Transverse colon (tissue), 4 donors: Measurements from ENCODE around the gene PALLD. TPM values are rescaled to one million over a fixed set of nuclear protein-coding genes. Genes with fewer than 3 reads are reported as not detected.
A peak's percentile ranks its signal among the peaks of the same experiment; 100 is the strongest.
"Not testable (repeated sequence)": the region's sequence is repeated elsewhere in the genome, so short reads cannot be mapped to it uniquely, and the experiment has no call there.

Source experiments
- DNase-seq: peaks from one replicate; pipeline ENCODE4 v3.0.0-alpha.2; 2019
- H3K27ac ChIP-seq, 4 donors: fragments of 200-600 bp; sonication (generic); 2 replicates each; pipeline ENCODE4 v1.5.1; 2016 to 2018; ENCODE audit warnings: inconsistent platforms in 4 of 4
- H3K27me3 ChIP-seq: fragments of 200-600 bp; sonication (generic); 2 replicates; pipeline ENCODE4 v1.5.1; 2017; ENCODE audit warnings: inconsistent platforms
- H3K36me3 ChIP-seq, 4 donors: fragments of 200-600 bp; sonication (generic); 2 replicates each; pipeline ENCODE4 v1.5.1; 2017 to 2019; ENCODE audit warnings: inconsistent platforms in 4 of 4
- H3K4me1 ChIP-seq, 4 donors: fragments of 200-600 bp; sonication (generic); 2 replicates each; pipeline ENCODE4 v1.5.1; 2017 to 2020; ENCODE audit warnings: inconsistent platforms in 4 of 4
- H3K4me3 ChIP-seq, 4 donors: fragments of 200-600 bp; sonication (generic); 1 replicate in 1 of 4; 2 replicates in 3 of 4; pipeline versions ENCODE4 v1.5.1 to v1.6.1; 2017 to 2019; ENCODE audit warnings: inconsistent platforms in 4 of 4
- H3K9me3 ChIP-seq, 2 donors: fragments of 200-600 bp; sonication (generic); 2 replicates each; pipeline ENCODE4 v1.5.1; 2017 to 2019; ENCODE audit warnings: inconsistent platforms in 2 of 2
- EP300 ChIP-seq: sonication (generic); formaldehyde crosslinking; IDR thresholded peaks from one replicate; pipeline ENCODE4 v1.6.1; 2017; ENCODE audit warnings: antibody characterized with exemption, low read depth
- POLR2A ChIP-seq: fragments of 450-650 bp; IDR thresholded peaks from one replicate; pipeline ENCODE4 v1.6.1; 2016; ENCODE audit warnings: antibody characterized with exemption, mild to moderate bottlenecking, moderate library complexity
- POLR2AphosphoS5 ChIP-seq, 3 donors: sonication (generic); formaldehyde crosslinking; IDR thresholded peaks; one replicate each; pipeline ENCODE4 v1.6.1; 2016; ENCODE audit warnings: antibody characterized with exemption in 3 of 3
- WGBS, 2 donors: methylation state at CpG; one replicate each; pipeline ENCODE4 v1.1.5; 2018; ENCODE audit warnings: low coverage in 1 of 2; 5-methylcytosine and 5-hydroxymethylcytosine counted together
- in situ Hi-C, 4 donors: fragments of 200-750 bp; cut with MboI; loops; one replicate each; pipeline versions ENCODE4 v1.15.0 to v1.15.1; 2017; ENCODE audit warnings: low sequenced_read_pairs in 3 of 4, low pct_ligation_motif_present in 1 of 4, low pct_unique_long_range_greater_than_20kb in 1 of 4
- intact Hi-C: fragments of 100-400 bp; cut with DNase I; formaldehyde crosslinking; loops from one replicate; pipeline ENCODE4 v1.15.1; 2023; ENCODE audit warnings: low total_unique reads
- total RNA-seq, 4 donors: library from RNA; depleted of rRNA; stranded (reverse); fragments of >200 nt; gene quantifications; one replicate each; pipeline ENCODE4 v1.1.0, GENCODE V29; 2016
- TF ChIP-seq, protein P1 (sequence below), 5 experiments: fragments of 200-600 bp in 3 of 5; fragments of 450-650 bp in 2 of 5; sonication (generic) in 3 of 5; IDR thresholded peaks; 1 replicate in 2 of 5; 2 replicates in 3 of 5; pipeline ENCODE4 v1.5.1; 2016 to 2017; ENCODE audit warnings: antibody characterized with exemption in 5 of 5, inconsistent platforms in 3 of 5, mild to moderate bottlenecking in 2 of 5, moderate library complexity in 1 of 5

The PALLD gene
- total RNA-seq, 4 donors from 2014 or later, result 230 to 309 (median 278) TPM

GRCh38 chr4:168933423-168933822, 436.6 kb downstream of the PALLD start:
- TF ChIP-seq POLR2A (no peak), EP300 (no peak), POLR2AphosphoS5 (IDR thresholded peaks at IDR 0.05) (no peak)
- TF ChIP-seq, protein P1, sequence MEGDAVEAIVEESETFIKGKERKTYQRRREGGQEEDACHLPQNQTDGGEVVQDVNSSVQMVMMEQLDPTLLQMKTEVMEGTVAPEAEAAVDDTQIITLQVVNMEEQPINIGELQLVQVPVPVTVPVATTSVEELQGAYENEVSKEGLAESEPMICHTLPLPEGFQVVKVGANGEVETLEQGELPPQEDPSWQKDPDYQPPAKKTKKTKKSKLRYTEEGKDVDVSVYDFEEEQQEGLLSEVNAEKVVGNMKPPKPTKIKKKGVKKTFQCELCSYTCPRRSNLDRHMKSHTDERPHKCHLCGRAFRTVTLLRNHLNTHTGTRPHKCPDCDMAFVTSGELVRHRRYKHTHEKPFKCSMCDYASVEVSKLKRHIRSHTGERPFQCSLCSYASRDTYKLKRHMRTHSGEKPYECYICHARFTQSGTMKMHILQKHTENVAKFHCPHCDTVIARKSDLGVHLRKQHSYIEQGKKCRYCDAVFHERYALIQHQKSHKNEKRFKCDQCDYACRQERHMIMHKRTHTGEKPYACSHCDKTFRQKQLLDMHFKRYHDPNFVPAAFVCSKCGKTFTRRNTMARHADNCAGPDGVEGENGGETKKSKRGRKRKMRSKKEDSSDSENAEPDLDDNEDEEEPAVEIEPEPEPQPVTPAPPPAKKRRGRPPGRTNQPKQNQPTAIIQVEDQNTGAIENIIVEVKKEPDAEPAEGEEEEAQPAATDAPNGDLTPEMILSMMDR (IDR thresholded peaks at IDR 0.05), result no peak
- no peaks in the 10 kb centered on the region for H3K27me3 ChIP-seq
- H3K4me1 ChIP-seq, result no peaks in the 10 kb centered on the region
- intact Hi-C loops (loop anchor here (1.0 kb wide), 1 partner anchor 34 kb away; no protein-coding TSS in a partner anchor), in situ Hi-C loops (loop anchor here in 1 of 4 donors (25.0 kb wide), 1 partner anchor 554 kb away; no protein-coding TSS in a partner anchor)
- H3K9me3 ChIP-seq, result peaks cover 15 to 16% of the 10 kb centered on the region in 2 donors
- no peak overlapping the region for H3K27ac ChIP-seq
- H3K4me3 ChIP-seq, result no peak overlapping the region
- no peak for DNase-seq
- H3K36me3 ChIP-seq, result peaks cover 0 to 5% (median 0%) of the 10 kb centered on the region in 4 donors

DNA sequence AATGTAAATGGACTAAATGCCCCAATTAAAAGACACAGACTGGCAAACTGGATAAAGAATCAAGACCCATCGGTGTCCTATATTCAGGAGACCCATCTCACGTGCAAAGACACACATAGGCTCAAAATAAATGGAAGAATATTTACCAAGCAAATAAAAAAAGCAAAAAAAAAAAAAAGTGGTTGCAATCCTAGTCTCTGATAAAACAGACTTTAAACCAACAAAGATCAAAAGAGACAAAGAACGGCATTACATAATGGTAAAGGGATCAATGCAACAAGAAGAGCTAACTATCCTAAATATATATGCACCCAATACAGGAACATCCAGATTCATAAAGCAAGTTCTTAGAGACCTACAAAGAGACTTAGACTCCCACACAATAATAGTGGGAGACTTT, 440.6 kb downstream of the PALLD start:
- H3K27me3 ChIP-seq, H3K4me3 ChIP-seq, intact Hi-C loops, DNase-seq, H3K36me3 ChIP-seq, H3K27ac ChIP-seq, H3K4me1 ChIP-seq: not testable (repeated sequence)
- WGBS, 2 donors, result 95 to 96% methylated on average over 3 of the region's 3 CpGs
- in situ Hi-C loops, result loop anchor here in 1 of 4 donors (25.0 kb wide), 1 partner anchor 550 kb away; no protein-coding TSS in a partner anchor
- peaks cover 4 to 18% of the 10 kb centered on the region in 2 donors for H3K9me3 ChIP-seq

- in situ Hi-C loops, result loop anchor here in 1 of 4 donors (25.0 kb wide), 1 partner anchor 544 kb away; no protein-coding TSS in a partner anchor
These were observed 446.1 kb downstream of the PALLD start for GRCh38 chr4:168942985-168943384.

GRCh38 chr4:168945291-168945690, 448.4 kb downstream of the PALLD start:
- no peaks in the 10 kb centered on the region for H3K27me3 ChIP-seq
- TF ChIP-seq, protein P1 (IDR thresholded peaks at IDR 0.05), result no peak
- no peak for TF ChIP-seq POLR2A
- no peak for TF ChIP-seq POLR2AphosphoS5 (IDR thresholded peaks at IDR 0.05)
- TF ChIP-seq EP300, result no peak
- in situ Hi-C loops (loop anchor here in 1 of 4 donors (25.0 kb wide), 1 partner anchor 542 kb away; no protein-coding TSS in a partner anchor), intact Hi-C loops (no loop called here)
- WGBS, 2 donors, result 43 to 84% methylated on average over 1 to 2 of the region's 2 CpGs
- no peak overlapping the region for H3K4me3 ChIP-seq
- no peaks in the 10 kb centered on the region for H3K4me1 ChIP-seq
- H3K9me3 ChIP-seq, result no peaks in the 10 kb centered on the region
- no peak for DNase-seq
- no peak overlapping the region for H3K27ac ChIP-seq
- H3K36me3 ChIP-seq, result no peaks in the 10 kb centered on the region

More at GRCh38 chr4:168942985-168943384, 446.1 kb downstream of the PALLD start:
- Histone ChIP-seq H3K4me3 (no peak overlapping the region), H3K27ac (no peak overlapping the region), H3K27me3 (no peaks in the 10 kb centered on the region), H3K9me3 (peaks cover 0 to 12% of the 10 kb centered on the region in 2 donors), H3K36me3 (no peaks in the 10 kb centered on the region), H3K4me1 (no peaks in the 10 kb centered on the region)
- 88 to 100% methylated on average over 1 to 3 of the region's 3 CpGs for WGBS, 2 donors
- no peak for DNase-seq
- TF ChIP-seq, protein P1 (IDR thresholded peaks at IDR 0.05), result peak in 4 of 5 experiments; percentile 12 to 45 (median 35)
- no peak for TF ChIP-seq POLR2AphosphoS5 (IDR thresholded peaks at IDR 0.05)
- intact Hi-C loops, result no loop called here

DNA sequence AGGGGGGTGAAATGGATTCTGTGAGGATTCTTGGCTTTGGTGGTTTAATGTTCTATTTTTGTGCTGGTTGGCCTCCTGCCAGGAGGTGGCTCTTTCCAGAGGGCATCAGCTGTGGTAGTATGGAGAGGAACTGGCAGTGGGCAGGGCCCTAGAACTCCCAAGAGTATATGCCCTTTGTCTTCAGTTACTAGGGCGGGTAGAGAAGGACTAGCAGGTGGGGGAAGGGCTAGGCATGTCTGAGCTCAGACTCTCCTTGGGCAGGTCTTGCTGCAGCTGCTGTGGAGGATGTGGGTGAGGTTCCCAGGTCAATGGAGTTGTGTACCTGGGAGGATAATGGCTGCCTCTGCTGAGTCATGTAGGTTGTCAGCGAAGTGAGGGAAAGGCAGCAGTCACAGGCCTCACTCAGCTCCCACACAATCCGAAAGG, 456.0 kb downstream of the PALLD start:
- H3K4me1 ChIP-seq, H3K4me3 ChIP-seq, in situ Hi-C loops, H3K36me3 ChIP-seq, H3K27ac ChIP-seq, intact Hi-C loops, H3K9me3 ChIP-seq, H3K27me3 ChIP-seq: not testable (repeated sequence)
- peak; percentile 36 for DNase-seq
- WGBS, 2 donors, result 88% methylated on average over 3 of the region's 3 CpGs; no CpG with 5 or more reads in 1 of the 2 donors
